Right lobe of liver (tissue), 4 donors: Measurements from ENCODE around the gene DAP3.
"Not testable (repeated sequence)": the region's sequence is repeated elsewhere in the genome, so short reads cannot be mapped to it uniquely, and the experiment has no call there.

Experiments
- POLR2A ChIP-seq: fragments of 450-650 bp; IDR thresholded peaks from one replicate; pipeline ENCODE4 v1.6.1; 2017; ENCODE audit warnings: antibody characterized with exemption, mild to moderate bottlenecking
- TF ChIP-seq, protein P1 (sequence below), 4 donors: fragments of 200-600 bp in 3 of 4; fragments of 450-650 bp in 1 of 4; IDR thresholded peaks; one replicate each; pipeline versions ENCODE4 v1.5.1 to v1.8.0; 2016 to 2022; ENCODE audit warnings: antibody characterized with exemption in 4 of 4, mild to moderate bottlenecking in 2 of 4
- donor health status: DM: no; HTN: no; CAD: no.
- donor health status: DM: no; HTN: no; CAD: no.
- donor health status: DM: no; HTN: yes; CAD: no.

DNA sequence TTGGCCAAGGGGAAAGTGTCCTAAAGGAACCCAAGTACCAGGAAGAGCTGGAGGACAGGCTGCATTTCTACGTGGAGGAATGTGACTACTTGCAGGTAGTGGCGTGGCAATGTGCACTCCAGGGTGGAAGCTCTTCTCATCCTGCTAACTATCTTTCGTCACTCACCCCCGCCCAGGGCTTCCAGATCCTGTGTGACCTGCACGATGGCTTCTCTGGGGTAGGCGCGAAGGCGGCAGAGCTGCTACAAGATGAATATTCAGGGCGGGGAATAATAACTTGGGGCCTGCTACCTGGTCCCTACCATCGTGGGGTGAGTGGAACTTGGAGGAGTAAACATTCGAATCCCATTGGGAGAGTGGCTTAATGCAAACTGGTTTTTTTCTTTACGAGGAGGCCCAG, 58.7 kb downstream of the DAP3 start:
- TF ChIP-seq POLR2A, result not testable (repeated sequence)
- TF ChIP-seq, protein P1, sequence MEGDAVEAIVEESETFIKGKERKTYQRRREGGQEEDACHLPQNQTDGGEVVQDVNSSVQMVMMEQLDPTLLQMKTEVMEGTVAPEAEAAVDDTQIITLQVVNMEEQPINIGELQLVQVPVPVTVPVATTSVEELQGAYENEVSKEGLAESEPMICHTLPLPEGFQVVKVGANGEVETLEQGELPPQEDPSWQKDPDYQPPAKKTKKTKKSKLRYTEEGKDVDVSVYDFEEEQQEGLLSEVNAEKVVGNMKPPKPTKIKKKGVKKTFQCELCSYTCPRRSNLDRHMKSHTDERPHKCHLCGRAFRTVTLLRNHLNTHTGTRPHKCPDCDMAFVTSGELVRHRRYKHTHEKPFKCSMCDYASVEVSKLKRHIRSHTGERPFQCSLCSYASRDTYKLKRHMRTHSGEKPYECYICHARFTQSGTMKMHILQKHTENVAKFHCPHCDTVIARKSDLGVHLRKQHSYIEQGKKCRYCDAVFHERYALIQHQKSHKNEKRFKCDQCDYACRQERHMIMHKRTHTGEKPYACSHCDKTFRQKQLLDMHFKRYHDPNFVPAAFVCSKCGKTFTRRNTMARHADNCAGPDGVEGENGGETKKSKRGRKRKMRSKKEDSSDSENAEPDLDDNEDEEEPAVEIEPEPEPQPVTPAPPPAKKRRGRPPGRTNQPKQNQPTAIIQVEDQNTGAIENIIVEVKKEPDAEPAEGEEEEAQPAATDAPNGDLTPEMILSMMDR (IDR thresholded peaks at IDR 0.05), result not testable (repeated sequence)
